ENCODE data around the gene WHRN.

Gene WHRN

DNA sequence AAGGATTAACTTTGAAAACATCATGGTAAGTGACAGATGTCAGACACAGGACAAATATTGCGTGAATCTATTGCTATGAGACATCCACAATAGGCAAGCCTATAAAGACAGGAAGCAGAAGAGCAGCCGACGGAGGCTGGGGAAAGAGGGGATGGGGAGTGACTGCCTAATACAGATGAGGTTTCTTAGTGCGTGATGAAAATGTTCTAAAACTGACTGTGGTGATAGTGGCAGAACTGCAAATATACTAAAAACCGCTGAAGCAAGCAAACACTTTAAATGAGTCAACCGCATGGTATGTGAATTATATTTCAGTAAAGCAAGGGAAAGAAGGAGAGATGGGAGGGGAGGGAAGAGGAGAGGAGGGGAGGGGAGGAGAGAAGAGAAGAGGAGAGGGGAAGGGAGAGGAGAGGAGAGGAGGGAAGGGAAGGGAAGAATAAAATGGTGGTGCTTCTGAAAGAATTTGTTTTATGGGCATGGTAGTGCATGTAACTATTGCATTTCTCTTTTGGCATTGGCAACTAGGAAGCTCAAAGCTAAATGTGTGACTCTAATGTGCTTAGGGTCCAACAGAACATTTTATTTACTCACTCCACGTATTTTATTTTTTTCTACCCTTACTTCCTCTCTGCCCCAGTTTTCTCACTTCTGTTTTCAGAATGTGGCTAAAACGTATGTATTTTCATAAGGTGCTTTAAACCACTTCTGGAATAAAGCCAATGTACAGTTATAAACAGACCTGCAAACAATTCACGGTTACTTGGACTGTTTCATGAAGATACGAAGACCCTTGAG lies 138.7 kb downstream of the WHRN start:
- Histone ChIP-seq H3K79me1 (ENCODE audit: low read length) (no peaks in the 10 kb centered on the region), H3K36me3 (ENCODE audit: control insufficient read depth, insufficient read depth, low read length) (no peaks in the 10 kb centered on the region), H2AK5ac (ENCODE audit: low read length) (no peak overlapping the region), H3K27me3 (ENCODE audit: insufficient read depth, low read length, poor library complexity) (no peaks in the 10 kb centered on the region), H3K9ac (ENCODE audit: low read length) (no peak overlapping the region), H3K4ac (ENCODE audit: low read depth, low read length) (no peak overlapping the region), H3K4me1 (ENCODE audit: control insufficient read depth, low read depth, low read length) (peaks cover 15% of the 10 kb centered on the region), H3K4me3 (ENCODE audit: low read length) (no peak overlapping the region), H3K4me2 (ENCODE audit: low read length) (no peak overlapping the region), H2BK120ac (ENCODE audit: low read depth, low read length) (no peak overlapping the region), H3K18ac (ENCODE audit: low read length) (no peak overlapping the region), H2BK15ac (replicated peaks; ENCODE audit: low read depth) (no peak overlapping the region), H3K56ac (ENCODE audit: low read length) (no peak overlapping the region), H3K23ac (ENCODE audit: low read length) (no peak overlapping the region), H2BK5ac (ENCODE audit: low read length) (no peak overlapping the region), H4K8ac (ENCODE audit: low read depth, low read length) (no peak overlapping the region), H3K27ac (ENCODE audit: low read depth, low read length) (no peak overlapping the region), H3K79me2 (ENCODE audit: control insufficient read depth, insufficient read depth, low read length) (no peaks in the 10 kb centered on the region), H4K5ac (ENCODE audit: low read length) (no peak overlapping the region)
- DNase-seq, result no peak
- no CpG with 5 or more reads among the region's 10 CpGs for WGBS (ENCODE audit: extremely low coverage, insufficient coverage, low lambda C conversion rate)

DNA sequence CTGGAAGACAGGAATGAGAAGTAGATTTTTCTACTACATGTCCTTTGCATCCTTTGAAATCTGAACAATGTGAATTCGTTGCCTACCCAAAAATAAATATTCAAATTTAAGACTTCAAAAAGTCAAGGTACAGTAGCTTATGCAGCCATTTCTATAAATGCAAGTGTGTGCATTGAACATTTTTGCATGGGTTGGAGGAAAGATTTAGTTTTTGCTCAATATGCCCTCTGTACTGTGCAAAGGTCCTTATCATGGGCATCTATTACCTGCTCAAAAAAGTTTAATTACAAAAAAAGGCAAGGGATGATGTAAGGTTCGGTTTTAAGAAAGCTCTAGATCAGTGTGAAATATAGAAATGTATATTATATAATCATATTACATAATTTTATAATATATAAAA lies 140.1 kb downstream of the WHRN start:
- no peak overlapping the region for H3K4me2 ChIP-seq (ENCODE audit: low read length)
- H3K9ac ChIP-seq (ENCODE audit: low read length), result no peak overlapping the region
- no peaks in the 10 kb centered on the region for H3K36me3 ChIP-seq (ENCODE audit: control insufficient read depth, insufficient read depth, low read length)
- no peak overlapping the region for H2BK120ac ChIP-seq (ENCODE audit: low read depth, low read length)
- no peak overlapping the region for H3K4me3 ChIP-seq (ENCODE audit: low read length)
- no CpG with 5 or more reads among the region's 2 CpGs for WGBS (ENCODE audit: extremely low coverage, insufficient coverage, low lambda C conversion rate)
- no peaks in the 10 kb centered on the region for H3K27me3 ChIP-seq (ENCODE audit: insufficient read depth, low read length, poor library complexity)
- no peaks in the 10 kb centered on the region for H3K79me2 ChIP-seq (ENCODE audit: control insufficient read depth, insufficient read depth, low read length)
- no peak overlapping the region for H2BK15ac ChIP-seq (replicated peaks; ENCODE audit: low read depth)
- H3K27ac ChIP-seq (ENCODE audit: low read depth, low read length), result no peak overlapping the region
- no peaks in the 10 kb centered on the region for H3K79me1 ChIP-seq (ENCODE audit: low read length)
- H3K56ac ChIP-seq (ENCODE audit: low read length), result no peak overlapping the region
- peaks cover 5% of the 10 kb centered on the region for H3K4me1 ChIP-seq (ENCODE audit: control insufficient read depth, low read depth, low read length)
- H4K8ac ChIP-seq (ENCODE audit: low read depth, low read length), result no peak overlapping the region
- H2BK5ac ChIP-seq (ENCODE audit: low read length), result no peak overlapping the region
- H3K18ac ChIP-seq (ENCODE audit: low read length), result no peak overlapping the region
- DNase-seq, result no peak
- H2AK5ac ChIP-seq (ENCODE audit: low read length), result no peak overlapping the region
- no peak overlapping the region for H4K5ac ChIP-seq (ENCODE audit: low read length)
- no peak overlapping the region for H3K23ac ChIP-seq (ENCODE audit: low read length)
- no peak overlapping the region for H3K4ac ChIP-seq (ENCODE audit: low read depth, low read length)

DNA sequence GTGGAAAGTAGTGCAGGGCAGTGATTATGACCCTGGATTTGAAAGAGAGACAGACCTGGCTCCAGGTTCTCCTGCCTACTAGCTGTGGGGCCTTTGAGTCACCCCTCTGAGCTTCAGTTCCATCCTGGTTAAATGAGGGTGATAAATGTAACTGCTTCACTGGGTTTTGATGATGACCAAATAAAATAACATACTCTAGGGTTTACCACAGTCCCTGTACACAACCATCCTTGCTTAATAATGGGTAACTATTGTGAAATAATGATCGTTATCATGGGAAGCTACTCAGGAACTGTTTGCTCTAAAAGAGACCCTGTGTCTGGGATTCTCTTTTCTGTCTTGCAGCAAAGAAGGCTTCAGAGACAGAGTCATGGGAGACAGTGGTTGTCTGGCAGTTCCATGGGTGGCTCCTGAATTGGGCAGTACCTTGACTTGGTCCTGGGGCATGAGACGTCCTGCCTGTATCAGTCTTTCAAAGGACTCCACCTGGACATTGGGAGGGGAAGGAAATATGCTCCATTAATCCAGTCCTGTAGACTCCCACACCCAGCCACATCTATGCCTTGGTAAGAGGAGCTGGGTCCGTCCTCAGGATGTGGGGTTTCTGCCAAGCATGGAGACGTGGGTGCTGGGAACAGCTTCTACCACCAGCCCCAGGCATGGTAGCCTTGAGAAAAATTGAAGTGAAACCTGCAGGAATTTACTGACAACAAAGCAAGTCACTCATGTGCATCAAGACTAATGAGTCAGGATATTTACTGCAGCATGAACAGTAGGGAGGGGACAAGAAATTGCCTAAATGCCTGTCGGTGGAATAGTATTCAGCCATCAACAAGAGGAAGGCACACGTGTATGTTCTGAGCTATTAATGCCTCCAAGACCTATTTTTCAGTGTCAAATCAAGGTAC lies 140.9 kb downstream of the WHRN start:
- H3K23ac ChIP-seq (ENCODE audit: low read length), result no peak overlapping the region
- H3K4ac ChIP-seq (ENCODE audit: low read depth, low read length), result no peak overlapping the region
- no peaks in the 10 kb centered on the region for H3K36me3 ChIP-seq (ENCODE audit: control insufficient read depth, insufficient read depth, low read length)
- no peak overlapping the region for H2BK120ac ChIP-seq (ENCODE audit: low read depth, low read length)
- no peak overlapping the region for H3K9ac ChIP-seq (ENCODE audit: low read length)
- no peak overlapping the region for H2BK5ac ChIP-seq (ENCODE audit: low read length)
- H2BK15ac ChIP-seq (replicated peaks; ENCODE audit: low read depth), result no peak overlapping the region
- H3K79me2 ChIP-seq (ENCODE audit: control insufficient read depth, insufficient read depth, low read length), result no peaks in the 10 kb centered on the region
- H3K4me1 ChIP-seq (ENCODE audit: control insufficient read depth, low read depth, low read length), result no peaks in the 10 kb centered on the region
- H3K4me3 ChIP-seq (ENCODE audit: low read length), result no peak overlapping the region
- H2AK5ac ChIP-seq (ENCODE audit: low read length), result no peak overlapping the region
- WGBS (ENCODE audit: extremely low coverage, insufficient coverage, low lambda C conversion rate), result no CpG with 5 or more reads among the region's 6 CpGs
- DNase-seq, result no peak
- no peaks in the 10 kb centered on the region for H3K79me1 ChIP-seq (ENCODE audit: low read length)
- no peak overlapping the region for H3K18ac ChIP-seq (ENCODE audit: low read length)
- no peak overlapping the region for H4K8ac ChIP-seq (ENCODE audit: low read depth, low read length)
- H3K27me3 ChIP-seq (ENCODE audit: insufficient read depth, low read length, poor library complexity), result no peaks in the 10 kb centered on the region
- H3K4me2 ChIP-seq (ENCODE audit: low read length), result no peak overlapping the region
- no peak overlapping the region for H3K56ac ChIP-seq (ENCODE audit: low read length)
- no peak overlapping the region for H3K27ac ChIP-seq (ENCODE audit: low read depth, low read length)
- no peak overlapping the region for H4K5ac ChIP-seq (ENCODE audit: low read length)

DNA sequence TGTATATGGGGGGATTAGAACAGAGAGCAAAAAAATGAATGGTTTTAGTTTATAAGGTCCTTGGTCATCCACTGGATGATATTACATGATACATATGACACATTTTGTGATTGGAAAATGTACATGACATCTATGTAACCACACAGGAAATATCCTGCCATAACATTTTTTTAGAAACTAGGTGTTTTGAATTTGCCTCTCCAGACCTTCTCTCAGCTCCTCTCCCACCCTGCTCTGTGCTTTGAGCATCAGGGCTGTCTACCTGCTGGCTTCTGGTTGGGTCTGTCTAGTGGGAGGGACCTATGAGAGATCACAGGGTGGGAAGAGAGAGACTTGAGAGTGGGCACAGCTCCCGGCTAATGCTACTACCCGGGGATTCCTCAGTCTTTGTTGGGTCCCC lies 141.8 kb downstream of the WHRN start:
- H3K18ac ChIP-seq (ENCODE audit: low read length), result no peak overlapping the region
- no peak overlapping the region for H2BK120ac ChIP-seq (ENCODE audit: low read depth, low read length)
- H2AK5ac ChIP-seq (ENCODE audit: low read length), result no peak overlapping the region
- H2BK5ac ChIP-seq (ENCODE audit: low read length), result no peak overlapping the region
- H3K4ac ChIP-seq (ENCODE audit: low read depth, low read length), result no peak overlapping the region
- no peak overlapping the region for H3K56ac ChIP-seq (ENCODE audit: low read length)
- no peak overlapping the region for H3K9ac ChIP-seq (ENCODE audit: low read length)
- H3K79me1 ChIP-seq (ENCODE audit: low read length), result no peaks in the 10 kb centered on the region
- H4K8ac ChIP-seq (ENCODE audit: low read depth, low read length), result no peak overlapping the region
- DNase-seq, result no peak
- no peaks in the 10 kb centered on the region for H3K36me3 ChIP-seq (ENCODE audit: control insufficient read depth, insufficient read depth, low read length)
- no peak overlapping the region for H4K5ac ChIP-seq (ENCODE audit: low read length)
- no peak overlapping the region for H3K4me3 ChIP-seq (ENCODE audit: low read length)
- H3K27ac ChIP-seq (ENCODE audit: low read depth, low read length), result no peak overlapping the region
- no peak overlapping the region for H2BK15ac ChIP-seq (replicated peaks; ENCODE audit: low read depth)
- no peak overlapping the region for H3K23ac ChIP-seq (ENCODE audit: low read length)
- no CpG with 5 or more reads among the region's 2 CpGs for WGBS (ENCODE audit: extremely low coverage, insufficient coverage, low lambda C conversion rate)
- no peaks in the 10 kb centered on the region for H3K79me2 ChIP-seq (ENCODE audit: control insufficient read depth, insufficient read depth, low read length)
- no peak overlapping the region for H3K4me2 ChIP-seq (ENCODE audit: low read length)
- H3K27me3 ChIP-seq (ENCODE audit: insufficient read depth, low read length, poor library complexity), result no peaks in the 10 kb centered on the region
- H3K4me1 ChIP-seq (ENCODE audit: control insufficient read depth, low read depth, low read length), result no peaks in the 10 kb centered on the region

DNA sequence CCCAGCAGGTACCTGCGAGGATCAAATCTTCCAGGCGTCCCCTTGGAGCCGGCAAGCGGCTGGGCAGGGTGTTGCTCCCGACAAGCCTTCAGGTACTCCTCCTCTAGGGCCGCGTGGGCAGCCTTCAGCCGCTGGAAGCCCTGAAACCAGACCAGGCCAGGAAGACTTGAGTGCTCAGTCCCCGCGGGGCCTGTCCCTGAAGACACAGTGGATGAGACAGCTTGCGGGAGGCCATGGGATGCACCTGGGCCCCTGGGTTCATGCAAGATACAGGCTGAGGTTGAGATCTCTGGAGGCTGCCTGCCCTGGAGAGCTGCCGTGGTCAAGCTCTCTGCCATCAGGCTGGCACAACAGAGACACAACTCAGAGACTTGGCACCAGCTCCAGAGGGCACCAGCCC lies 142.9 kb downstream of the WHRN start:
- no peak overlapping the region for H3K9ac ChIP-seq (ENCODE audit: low read length)
- H3K4me2 ChIP-seq (ENCODE audit: low read length), result no peak overlapping the region
- DNase-seq, result no peak
- H3K56ac ChIP-seq (ENCODE audit: low read length), result no peak overlapping the region
- no peak overlapping the region for H3K18ac ChIP-seq (ENCODE audit: low read length)
- no peak overlapping the region for H2BK120ac ChIP-seq (ENCODE audit: low read depth, low read length)
- no peak overlapping the region for H3K23ac ChIP-seq (ENCODE audit: low read length)
- H3K4me3 ChIP-seq (ENCODE audit: low read length), result no peak overlapping the region
- no peaks in the 10 kb centered on the region for H3K27me3 ChIP-seq (ENCODE audit: insufficient read depth, low read length, poor library complexity)
- no CpG with 5 or more reads among the region's 12 CpGs for WGBS (ENCODE audit: extremely low coverage, insufficient coverage, low lambda C conversion rate)
- H2AK5ac ChIP-seq (ENCODE audit: low read length), result no peak overlapping the region
- no peak overlapping the region for H2BK15ac ChIP-seq (replicated peaks; ENCODE audit: low read depth)
- no peak overlapping the region for H3K4ac ChIP-seq (ENCODE audit: low read depth, low read length)
- H4K8ac ChIP-seq (ENCODE audit: low read depth, low read length), result no peak overlapping the region
- no peaks in the 10 kb centered on the region for H3K79me1 ChIP-seq (ENCODE audit: low read length)
- no peak overlapping the region for H4K5ac ChIP-seq (ENCODE audit: low read length)
- H3K4me1 ChIP-seq (ENCODE audit: control insufficient read depth, low read depth, low read length), result no peaks in the 10 kb centered on the region
- H2BK5ac ChIP-seq (ENCODE audit: low read length), result no peak overlapping the region
- no peak overlapping the region for H3K27ac ChIP-seq (ENCODE audit: low read depth, low read length)
- no peaks in the 10 kb centered on the region for H3K36me3 ChIP-seq (ENCODE audit: control insufficient read depth, insufficient read depth, low read length)
- H3K79me2 ChIP-seq (ENCODE audit: control insufficient read depth, insufficient read depth, low read length), result no peaks in the 10 kb centered on the region

Measured in mesendoderm (in vitro differentiated cells).